ENCODE data around the gene OPTC.
"Not testable (repeated sequence)": the region's sequence is repeated elsewhere in the genome, so short reads cannot be mapped to it uniquely, and the experiment has no call there.

Gene OPTC

GRCh38 chr1:203517426-203518110 lies 23.6 kb downstream of the OPTC start:
- no peak for DNase-seq (ENCODE audit: low spot score)

- not testable (repeated sequence) for DNase-seq (ENCODE audit: low spot score)
Measured at GRCh38 chr1:203518139-203518538, 24.2 kb downstream of the OPTC start.

GRCh38 chr1:203518541-203518940 lies 24.6 kb downstream of the OPTC start:
- DNase-seq (ENCODE audit: low spot score), result no peak

- DNase-seq (ENCODE audit: low spot score), result no peak
Measured at GRCh38 chr1:203519053-203519840, 25.3 kb downstream of the OPTC start.

- DNase-seq (ENCODE audit: low spot score), result no peak
Measured at GRCh38 chr1:203519896-203520295, 25.9 kb downstream of the OPTC start.

GRCh38 chr1:203520315-203520714 lies 26.4 kb downstream of the OPTC start:
- no peak for DNase-seq (ENCODE audit: low spot score)

GRCh38 chr1:203521074-203521794 lies 27.3 kb downstream of the OPTC start:
- no peak for DNase-seq (ENCODE audit: low spot score)

GRCh38 chr1:203521812-203522211 lies 27.9 kb downstream of the OPTC start:
- no peak for DNase-seq (ENCODE audit: low spot score)

GRCh38 chr1:203522237-203522636 lies 28.3 kb downstream of the OPTC start:
- peak; percentile 53 for DNase-seq (ENCODE audit: low spot score)

- DNase-seq (ENCODE audit: low spot score), result no peak
Measured at GRCh38 chr1:203523667-203524066, 29.7 kb downstream of the OPTC start.

- DNase-seq (ENCODE audit: low spot score), result no peak
Measured at GRCh38 chr1:203524152-203524551, 30.2 kb downstream of the OPTC start.

GRCh38 chr1:203524824-203525223 lies 30.9 kb downstream of the OPTC start:
- DNase-seq (ENCODE audit: low spot score), result no peak

GRCh38 chr1:203525685-203526084 lies 31.7 kb downstream of the OPTC start:
- no peak for DNase-seq (ENCODE audit: low spot score)

- no peak for DNase-seq (ENCODE audit: low spot score)
Measured at GRCh38 chr1:203526130-203526529, 32.2 kb downstream of the OPTC start.

GRCh38 chr1:203526572-203526971 lies 32.6 kb downstream of the OPTC start:
- no peak for DNase-seq (ENCODE audit: low spot score)

- no peak for DNase-seq (ENCODE audit: low spot score)
Measured at GRCh38 chr1:203527013-203527412, 33.1 kb downstream of the OPTC start.

- no peak for DNase-seq (ENCODE audit: low spot score)
Measured at GRCh38 chr1:203528063-203528462, 34.1 kb downstream of the OPTC start.

GRCh38 chr1:203528976-203529835 lies 35.3 kb downstream of the OPTC start:
- DNase-seq (ENCODE audit: low spot score), result no peak

- no peak for DNase-seq (ENCODE audit: low spot score)
Measured at GRCh38 chr1:203531063-203531462, 37.1 kb downstream of the OPTC start.

- DNase-seq (ENCODE audit: low spot score), result no peak
Measured at GRCh38 chr1:203534012-203534411, 40.1 kb downstream of the OPTC start.

GRCh38 chr1:203534526-203534925 lies 40.6 kb downstream of the OPTC start:
- no peak for DNase-seq (ENCODE audit: low spot score)

- DNase-seq (ENCODE audit: low spot score), result no peak
Measured at GRCh38 chr1:203536575-203536974, 42.6 kb downstream of the OPTC start.
